HCT116 (cell line): ENCODE measurements around the gene ZNF12. TPM values are rescaled to one million over a fixed set of nuclear protein-coding genes. Genes with fewer than 3 reads are reported as not detected.

Experiments
- ATAC-seq: fragments of 200-7000 bp; cut with Tn5 transposase; 2 replicates; pipeline ENCODE4 v1.9.1; 2020; ENCODE audit warnings: mild to moderate bottlenecking, moderate library complexity
- BruUV-seq: library from RNA; stranded (reverse); fragments of 400-500 nt; replicated peaks from 2 replicates; lab custom pipeline; 2021; lab: Mats Ljungman, UMichigan
- CTCF ChIA-PET: fragments of 300-600 bp; sonication (Branson Sonifier 250); formaldehyde crosslinking; loops from one replicate; lab custom pipeline; 2021; ENCODE audit warnings: antibody characterized with exemption; lab: Charles Lee
- POLR2A ChIA-PET: fragments of 300-600, 350-600 bp; sonication (Branson Sonifier 250); formaldehyde crosslinking; loops from one replicate; lab custom pipeline; 2021; ENCODE audit warnings: antibody characterized with exemption; lab: Charles Lee
- RAD21 ChIA-PET, 2 experiments: fragments of 300-600 bp; sonication (Branson Sonifier 250); formaldehyde crosslinking; loops; one replicate each; lab custom pipeline; 2023; ENCODE audit warnings: low total read pairs in 2 of 2; ENCODE audit not compliant: uncharacterized antibody in 2 of 2, unreplicated experiment in 2 of 2, low non-redundant PET in 1 of 2; lab: Charles Lee
- DNase-seq: peaks from one replicate; pipeline ENCODE4 v3.0.0-alpha.2; 2010; ENCODE audit warnings: low read depth, low spot score
- H2AFZ ChIP-seq: fragments of 200-600 bp; shearing (Covaris generic), sonication (generic); 2 replicates; pipeline ENCODE4 v1.6.1; 2017; ENCODE audit warnings: low read depth, mixed run types, mixed read lengths, antibody characterized with exemption, low read length; ENCODE audit not compliant: poor library complexity, severe bottlenecking
- H3K27ac ChIP-seq: 2 replicates; pipeline ENCODE4 v1.5.1; 2012; ENCODE audit warnings: low read depth, low read length
- H3K27me3 ChIP-seq: fragments of 200-600 bp; sonication (generic); 2 replicates; pipeline ENCODE4 v1.6.1; 2016; ENCODE audit warnings: mixed run types, low read length, mixed read lengths; ENCODE audit not compliant: insufficient read depth
- H3K36me3 ChIP-seq, 2 experiments: fragments of 200-500 bp in 1 of 2; fragments of 200-600 bp in 1 of 2; sonication (Bioruptor generic) in 1 of 2; sonication (generic) in 1 of 2; 2 replicates each; pipeline versions ENCODE4 v1.5.1 to v1.6.1; 2014 to 2016; ENCODE audit warnings: low read length in 2 of 2, inconsistent platforms in 1 of 2, mixed read lengths in 1 of 2, mixed run types in 1 of 2; ENCODE audit not compliant: insufficient read depth in 2 of 2, control insufficient read depth in 1 of 2
- H3K4me1 ChIP-seq, 2 experiments: fragments of 200-600 bp in 1 of 2; sonication (generic) in 1 of 2; 2 replicates each; pipeline versions ENCODE4 v1.5.1 to v1.6.1; 2012 to 2017; ENCODE audit warnings: low read length in 2 of 2, inconsistent platforms in 1 of 2, mild to moderate bottlenecking in 1 of 2, mixed read lengths in 1 of 2, mixed run types in 1 of 2, moderate library complexity in 1 of 2; ENCODE audit not compliant: insufficient read depth in 2 of 2, control insufficient read depth in 1 of 2
- H3K4me2 ChIP-seq: fragments of 200-600 bp; sonication (generic); 2 replicates; pipeline ENCODE4 v1.6.1; 2017; ENCODE audit warnings: mixed run types, low read length, mixed read lengths
- H3K4me3 ChIP-seq, 2 experiments: fragments of 200-600 bp in 1 of 2; sonication (generic) in 1 of 2; replicated peaks in 1 of 2; 2 replicates each; pipeline ENCODE4 v1.5.1; 2011 to 2016; ENCODE audit warnings: low read length in 2 of 2, control low read depth in 1 of 2, low read depth in 1 of 2, mild to moderate bottlenecking in 1 of 2, mixed read lengths in 1 of 2, mixed run types in 1 of 2
- H3K79me2 ChIP-seq: fragments of 200-600 bp; sonication (generic); 2 replicates; pipeline ENCODE4 v1.6.1; 2017; ENCODE audit warnings: mild to moderate bottlenecking, mixed run types, low read length, moderate library complexity, mixed read lengths; ENCODE audit not compliant: insufficient read depth
- H3K9ac ChIP-seq: fragments of 200-600 bp; sonication (generic); 2 replicates; pipeline ENCODE4 v1.6.1; 2016; ENCODE audit warnings: low read length, mixed read lengths
- H3K9me2 ChIP-seq: fragments of 200-600 bp; sonication (generic), shearing (Covaris generic); 2 replicates; pipeline ENCODE4 v1.6.1; 2017; ENCODE audit warnings: mixed run types, mild to moderate bottlenecking, moderate library complexity; ENCODE audit not compliant: insufficient read depth
- H3K9me3 ChIP-seq, 2 experiments: fragments of 200-500 bp in 1 of 2; fragments of 200-600 bp in 1 of 2; sonication (Bioruptor generic) in 1 of 2; sonication (generic) in 1 of 2; 2 replicates each; pipeline ENCODE4 v1.6.1; 2014 to 2017; ENCODE audit warnings: low read length in 2 of 2, mixed read lengths in 2 of 2, inconsistent platforms in 1 of 2, low read depth in 1 of 2, mild to moderate bottlenecking in 1 of 2, mixed run types in 1 of 2, moderate library complexity in 1 of 2; ENCODE audit not compliant: control insufficient read depth in 1 of 2, insufficient read depth in 1 of 2
- H4K20me1 ChIP-seq: fragments of 200-600 bp; sonication (generic), shearing (Covaris generic); 2 replicates; pipeline ENCODE4 v1.6.1; 2017; ENCODE audit warnings: mixed run types, mild to moderate bottlenecking, moderate library complexity; ENCODE audit not compliant: insufficient read depth
- CBX3 ChIP-seq: IDR thresholded peaks from 2 replicates; pipeline ENCODE4 v1.6.1; 2012; ENCODE audit warnings: low read depth
- CEBPB ChIP-seq: IDR thresholded peaks from 2 replicates; pipeline ENCODE4 v1.6.1; 2012; ENCODE audit warnings: low read depth
- EZH2 ChIP-seq: fragments of 200-600 bp; sonication (generic); IDR thresholded peaks from 2 replicates; pipeline ENCODE4 v1.6.1; 2017; ENCODE audit warnings: antibody characterized with exemption, mixed run types
- EZH2phosphoT487 ChIP-seq: fragments of 200-600 bp; IDR thresholded peaks from 2 replicates; pipeline ENCODE4 v1.6.1; 2018; ENCODE audit warnings: antibody characterized with exemption, borderline replicate concordance
- FOSL1 ChIP-seq: IDR thresholded peaks from 2 replicates; pipeline ENCODE4 v1.6.1; 2012; ENCODE audit warnings: low read depth
- JUND ChIP-seq: IDR thresholded peaks from 2 replicates; pipeline ENCODE4 v1.6.1; 2012
- POLR2AphosphoS5 ChIP-seq: IDR thresholded peaks from 2 replicates; pipeline ENCODE4 v1.6.1; 2011; ENCODE audit warnings: mild to moderate bottlenecking, low read depth, low read length, moderate library complexity
- RAD21 ChIP-seq: IDR thresholded peaks from 2 replicates; pipeline ENCODE4 v1.6.1; 2012; ENCODE audit warnings: low read depth, mild to moderate bottlenecking
- SP1 ChIP-seq: IDR thresholded peaks from 2 replicates; pipeline ENCODE4 v1.6.1; 2012; ENCODE audit warnings: low read depth
- SRF ChIP-seq: IDR thresholded peaks from 2 replicates; pipeline ENCODE4 v1.6.1; 2012; ENCODE audit warnings: low read depth
- YY1 ChIP-seq: IDR thresholded peaks from 2 replicates; pipeline ENCODE4 v1.6.1; 2011; ENCODE audit warnings: low read length, low read depth, moderate library complexity, mild to moderate bottlenecking; ENCODE audit not compliant: insufficient replicate concordance; ENCODE audit errors: extremely low read depth
- ZFX ChIP-seq: fragments of 450-650 bp; IDR thresholded peaks from 2 replicates; pipeline ENCODE4 v1.6.1; 2017
- intact Hi-C: fragments of 100-400 bp; cut with micrococcal nuclease; formaldehyde crosslinking; loops from 2 replicates; pipeline ENCODE4 v1.10.0; 2022
- total RNA-seq: library from RNA; stranded (reverse); gene quantifications from one replicate; pipeline ENCODE4 v1.2.1, GENCODE V29; 2021; ENCODE audit not compliant: unreplicated experiment
- TF ChIP-seq, protein P1 (sequence below), 3 experiments: fragments of 200-600 bp in 1 of 3; sonication (generic) in 1 of 3; IDR thresholded peaks in 2 of 3; conservative IDR thresholded peaks in 1 of 3; 2 replicates each; pipeline ENCODE4 v1.5.1; 2012 to 2017; ENCODE audit warnings: low read depth in 2 of 3, low read length in 2 of 3, antibody characterized with exemption in 1 of 3, borderline replicate concordance in 1 of 3, control low read depth in 1 of 3, mild to moderate bottlenecking in 1 of 3, mixed read lengths in 1 of 3, mixed run types in 1 of 3, moderate library complexity in 1 of 3; ENCODE audit not compliant: insufficient read depth in 1 of 3
- TF ChIP-seq, protein P2 (sequence below): IDR thresholded peaks from 2 replicates; pipeline ENCODE4 v1.6.1; 2012

Gene ZNF12
- total RNA-seq, 1 experiment from 2014 or later, result 19.0 TPM

GRCh38 chr7:6714360-6714759 is 7.6 kb upstream of the ZNF12 start:
- no peaks in the 10 kb centered on the region for H3K4me1 ChIP-seq
- no peak for TF ChIP-seq ZFX
- CTCF ChIA-PET, result no interaction called here
- no peak overlapping the region for H2AFZ ChIP-seq
- no peak overlapping the region for H3K4me3 ChIP-seq
- H3K27me3 ChIP-seq, result no peaks in the 10 kb centered on the region
- H3K9me3 ChIP-seq, result no peaks in the 10 kb centered on the region; a peak in 1 of 4 replicates
- DNase-seq (no peak), ATAC-seq (no peak)
- RAD21 ChIA-PET, result no interaction called here
- POLR2A ChIA-PET, result no interaction called here
- intact Hi-C loops, result no loop called here
- no peak overlapping the region for H3K27ac ChIP-seq
- no peak overlapping the region for H3K9ac ChIP-seq
- H3K9me2 ChIP-seq, result no peaks in the 10 kb centered on the region
- no peaks in the 10 kb centered on the region for H3K79me2 ChIP-seq
- H4K20me1 ChIP-seq, result no peaks in the 10 kb centered on the region
- no peak overlapping the region for H3K4me2 ChIP-seq
- BruUV-seq, result no TSS peak
- no peaks in the 10 kb centered on the region for H3K36me3 ChIP-seq

DNA sequence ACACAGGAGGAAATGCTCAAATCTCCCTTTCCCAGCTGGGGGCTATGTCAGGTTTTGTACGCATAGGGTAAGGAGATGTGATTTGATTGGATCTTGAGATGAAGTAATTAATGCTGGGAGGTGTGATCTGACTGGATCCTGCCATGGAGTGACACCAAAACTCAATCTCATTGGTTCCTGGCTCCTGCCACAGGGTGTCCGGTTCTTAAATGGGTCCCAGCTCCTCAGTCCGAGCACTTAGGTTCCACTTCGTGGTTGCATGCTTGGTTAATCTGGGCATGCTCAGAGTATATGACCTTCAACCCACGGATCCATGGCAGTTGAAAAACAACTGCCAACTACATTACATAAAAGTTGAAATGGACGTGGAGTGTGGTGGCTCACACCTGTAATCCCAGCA is 3.1 kb upstream of the ZNF12 start:
- RAD21 ChIA-PET, result no interaction called here
- POLR2A ChIA-PET, result no interaction called here
- BruUV-seq, result no TSS peak

GRCh38 chr7:6708304-6708703 is 1.6 kb upstream of the ZNF12 start:
- Histone ChIP-seq H3K4me2 (no peak overlapping the region), H3K27me3 (no peaks in the 10 kb centered on the region), H3K9ac (no peak overlapping the region), H2AFZ (no peak overlapping the region), H4K20me1 (peaks cover 3% of the 10 kb centered on the region; the same call in 1 of the 2 replicates), H3K4me3 (no peak overlapping the region), H3K27ac (no peak overlapping the region), H3K9me2 (no peaks in the 10 kb centered on the region), H3K79me2 (peaks cover 34% of the 10 kb centered on the region), H3K4me1 (peaks cover 5 to 19% of the 10 kb centered on the region in 2 experiments; a peak in 3 of 4 replicates), H3K36me3 (peaks cover 10 to 18% of the 10 kb centered on the region in 2 experiments), H3K9me3 (peaks cover 0 to 3% of the 10 kb centered on the region in 2 experiments; a peak in 1 of 4 replicates)
- CTCF ChIA-PET, result no interaction called here
- DNase-seq (no peak), ATAC-seq (no peak)
- intact Hi-C loops, result no loop called here
- POLR2A ChIA-PET, result no interaction called here
- no TSS peak for BruUV-seq
- RAD21 ChIA-PET, result no interaction called here
- TF ChIP-seq EZH2phosphoT487, result no peak
- TF ChIP-seq SRF, result no peak
- TF ChIP-seq, protein P1, sequence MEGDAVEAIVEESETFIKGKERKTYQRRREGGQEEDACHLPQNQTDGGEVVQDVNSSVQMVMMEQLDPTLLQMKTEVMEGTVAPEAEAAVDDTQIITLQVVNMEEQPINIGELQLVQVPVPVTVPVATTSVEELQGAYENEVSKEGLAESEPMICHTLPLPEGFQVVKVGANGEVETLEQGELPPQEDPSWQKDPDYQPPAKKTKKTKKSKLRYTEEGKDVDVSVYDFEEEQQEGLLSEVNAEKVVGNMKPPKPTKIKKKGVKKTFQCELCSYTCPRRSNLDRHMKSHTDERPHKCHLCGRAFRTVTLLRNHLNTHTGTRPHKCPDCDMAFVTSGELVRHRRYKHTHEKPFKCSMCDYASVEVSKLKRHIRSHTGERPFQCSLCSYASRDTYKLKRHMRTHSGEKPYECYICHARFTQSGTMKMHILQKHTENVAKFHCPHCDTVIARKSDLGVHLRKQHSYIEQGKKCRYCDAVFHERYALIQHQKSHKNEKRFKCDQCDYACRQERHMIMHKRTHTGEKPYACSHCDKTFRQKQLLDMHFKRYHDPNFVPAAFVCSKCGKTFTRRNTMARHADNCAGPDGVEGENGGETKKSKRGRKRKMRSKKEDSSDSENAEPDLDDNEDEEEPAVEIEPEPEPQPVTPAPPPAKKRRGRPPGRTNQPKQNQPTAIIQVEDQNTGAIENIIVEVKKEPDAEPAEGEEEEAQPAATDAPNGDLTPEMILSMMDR (IDR thresholded peaks at IDR 0.05 in 2 of 3, conservative IDR thresholded peaks at IDR 0.05 in 1 of 3; ENCODE audit: borderline replicate concordance in 1 of 3, insufficient read depth in 1 of 3, low read depth in 2 of 3, low read length in 2 of 3), result no peak
- no peak for TF ChIP-seq SP1
- no peak for TF ChIP-seq ZFX
- no peak for TF ChIP-seq EZH2
- no peak for TF ChIP-seq YY1
- TF ChIP-seq RAD21, result no peak
- no peak for TF ChIP-seq JUND
- TF ChIP-seq, protein P2, sequence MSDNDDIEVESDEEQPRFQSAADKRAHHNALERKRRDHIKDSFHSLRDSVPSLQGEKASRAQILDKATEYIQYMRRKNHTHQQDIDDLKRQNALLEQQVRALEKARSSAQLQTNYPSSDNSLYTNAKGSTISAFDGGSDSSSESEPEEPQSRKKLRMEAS, result no peak
- TF ChIP-seq CEBPB, result no peak
- no peak for TF ChIP-seq POLR2AphosphoS5

More for the DNA sequence above, 3.1 kb upstream of the ZNF12 start:
- no peaks in the 10 kb centered on the region; a peak in 1 of 4 replicates for H3K9me3 ChIP-seq
- peaks cover 5 to 19% of the 10 kb centered on the region in 2 experiments; a peak in 3 of 4 replicates for H3K4me1 ChIP-seq
- no peak overlapping the region for H3K27ac ChIP-seq
- peak; percentile 34 for DNase-seq
- intact Hi-C loops, result no loop called here
- peaks cover 19% of the 10 kb centered on the region for H3K79me2 ChIP-seq
- H3K4me3 ChIP-seq, result no peak overlapping the region
- peaks cover 2 to 5% of the 10 kb centered on the region in 2 experiments; a peak in 3 of 4 replicates for H3K36me3 ChIP-seq
- H3K9me2 ChIP-seq, result no peaks in the 10 kb centered on the region
- H3K4me2 ChIP-seq, result no peak overlapping the region
- CTCF ChIA-PET, result no interaction called here
- no peaks in the 10 kb centered on the region for H3K27me3 ChIP-seq
- ATAC-seq, result no peak
- no peak overlapping the region for H3K9ac ChIP-seq
- TF ChIP-seq FOSL1, result no peak
- peak; percentile 74; the same call in 1 of the 2 replicates for TF ChIP-seq CBX3
- TF ChIP-seq SP1, result peak; percentile 50; the same call in 1 of the 2 replicates
- peaks cover 3% of the 10 kb centered on the region; the same call in 1 of the 2 replicates for H4K20me1 ChIP-seq
- H2AFZ ChIP-seq, result no peak overlapping the region
